GM21619 (cell line): ENCODE results near the gene NDE1.

Experiments used
- ATAC-seq: cut with Tn5 transposase; IDR thresholded peaks from one replicate; pipeline ENCODE4 v1.9.1; 2021; ENCODE audit not compliant: unreplicated experiment

The NDE1 gene

DNA sequence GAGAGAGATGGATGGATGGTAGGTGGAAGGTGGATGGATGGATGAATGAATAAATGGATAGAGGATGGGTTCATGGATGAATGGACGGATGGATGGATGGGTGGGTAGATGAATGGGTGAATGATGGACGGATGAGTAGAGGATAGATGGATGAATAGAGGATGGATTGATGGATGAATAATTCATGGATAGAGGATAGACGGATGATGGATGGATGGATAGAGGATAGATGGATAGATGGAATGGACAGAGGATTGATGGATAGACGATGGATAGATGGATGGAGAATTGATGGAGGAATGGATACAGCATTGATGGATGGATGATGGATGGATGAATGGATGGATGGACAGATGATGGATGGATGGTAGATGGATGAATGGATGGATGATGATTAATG, 115.1 kb downstream of the NDE1 start:
- ATAC-seq, result no peak

- peak; percentile 95 for ATAC-seq
Observed at GRCh38 chr16:15765880-15766279, 115.8 kb downstream of the NDE1 start.

DNA sequence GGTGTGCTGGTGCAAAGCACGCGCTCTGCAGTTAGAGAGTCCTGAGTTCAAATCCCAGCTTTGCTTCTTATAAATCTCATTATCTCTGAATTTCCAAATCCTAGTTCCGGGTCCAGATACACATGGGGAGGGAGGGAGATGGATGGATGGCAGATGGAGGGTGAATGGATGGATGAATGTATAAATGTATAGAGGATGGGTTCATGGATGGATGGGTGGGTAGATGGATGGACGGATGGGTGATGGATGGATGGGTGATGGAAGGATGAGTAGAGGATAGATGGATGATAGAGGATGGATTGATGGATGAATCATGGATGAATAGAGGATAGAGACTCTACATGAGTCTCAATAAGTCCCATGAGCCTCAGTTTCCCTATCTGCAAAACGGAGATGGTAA, 116.9 kb downstream of the NDE1 start:
- ATAC-seq, result no peak

- ATAC-seq, result no peak
Observed at GRCh38 chr16:15768201-15768600, 118.2 kb downstream of the NDE1 start.

GRCh38 chr16:15769239-15769638, 119.2 kb downstream of the NDE1 start:
- ATAC-seq, result no peak

DNA sequence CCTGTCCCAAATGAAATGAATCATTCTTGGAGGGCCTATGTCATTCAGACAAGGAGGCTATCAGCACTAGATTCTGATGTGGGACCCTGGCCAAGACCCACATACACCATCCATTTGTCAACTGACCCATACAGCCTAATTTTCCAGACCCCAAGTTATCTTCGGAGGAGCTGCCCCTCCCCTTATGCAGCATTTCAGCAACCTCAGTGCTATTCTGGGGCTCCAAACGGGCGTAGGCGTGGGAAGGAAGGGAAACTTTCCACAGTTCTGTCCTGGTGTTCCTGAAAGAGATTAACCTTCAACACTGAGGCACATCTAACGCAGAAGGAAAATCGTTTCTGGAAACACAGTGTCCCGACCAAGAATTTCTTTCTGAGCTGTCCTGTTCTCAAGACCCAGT, 120.1 kb downstream of the NDE1 start:
- no peak for ATAC-seq

GRCh38 chr16:15770512-15770911, 120.5 kb downstream of the NDE1 start:
- ATAC-seq, result no peak

DNA sequence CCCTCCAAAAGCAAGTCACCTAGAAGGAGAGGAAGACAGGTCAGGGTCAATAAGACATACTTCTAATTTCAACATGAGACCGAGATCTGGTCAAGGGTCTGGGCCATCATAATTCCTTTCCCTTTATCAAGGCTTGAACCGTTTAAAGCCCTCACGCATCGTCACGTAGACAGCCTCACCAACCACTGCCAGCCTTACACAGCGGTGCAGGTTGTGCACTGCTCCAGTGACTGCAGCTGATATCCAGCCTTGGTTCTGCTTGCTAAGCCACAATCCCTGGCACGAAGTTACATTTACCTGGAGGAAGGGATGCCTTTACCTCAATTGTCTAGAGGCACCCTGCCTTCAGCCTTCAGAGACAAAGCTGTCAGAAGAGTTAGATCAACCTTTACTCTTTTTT, 121.6 kb downstream of the NDE1 start:
- ATAC-seq, result no peak

GRCh38 chr16:15772579-15773293, 122.7 kb downstream of the NDE1 start:
- ATAC-seq, result no peak

DNA sequence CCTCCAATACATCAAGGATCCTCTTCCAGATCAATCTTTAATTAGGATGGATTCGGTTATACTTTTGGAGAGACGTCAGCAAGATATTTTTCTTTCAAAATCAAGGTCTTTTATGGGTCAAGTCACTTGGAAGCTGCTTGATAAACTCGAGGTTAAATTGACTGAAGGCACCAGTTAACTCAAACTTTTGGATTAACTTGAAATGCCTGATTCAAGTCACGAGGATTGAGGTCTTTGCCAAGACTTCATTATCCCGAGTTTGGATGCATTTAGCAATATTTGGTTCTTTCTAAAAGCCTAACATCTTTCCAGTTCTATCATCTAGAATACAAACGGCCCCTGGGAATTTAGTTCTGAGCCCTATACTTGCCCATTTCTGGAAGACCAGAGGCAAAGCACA, 123.9 kb downstream of the NDE1 start:
- ATAC-seq, result no peak

DNA sequence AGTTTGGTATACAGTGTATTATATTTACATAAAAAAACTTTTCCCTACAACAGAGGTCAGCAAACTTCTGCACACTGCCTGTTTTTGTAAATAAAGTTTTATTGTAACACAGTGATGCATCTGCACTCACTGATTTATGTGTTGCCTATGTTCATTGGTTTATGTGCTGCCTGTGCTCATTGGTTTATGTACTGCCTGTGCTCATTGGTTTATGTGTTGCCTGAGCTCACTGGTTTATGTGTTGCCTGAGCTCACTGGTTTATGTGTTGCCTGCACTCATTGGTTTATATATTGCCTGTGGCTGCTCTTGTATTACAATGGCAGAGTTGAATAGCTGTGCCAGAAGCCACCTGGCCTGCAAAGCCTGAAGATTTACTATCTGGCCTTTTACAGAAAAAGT, 125.2 kb downstream of the NDE1 start:
- ATAC-seq, result no peak

- no peak for ATAC-seq
Observed at GRCh38 chr16:15775663-15776304, 125.7 kb downstream of the NDE1 start.
